NB4 (cell line): ENCODE results near the gene CDKN2B-AS1.

Source experiments
- MYC ChIP-seq: IDR thresholded peaks from 2 replicates; pipeline ENCODE4 v1.6.1; 2011; ENCODE audit warnings: low read depth, low read length
- POLR2A ChIP-seq: IDR thresholded peaks from 2 replicates; pipeline ENCODE4 v1.6.1; 2011; ENCODE audit warnings: mild to moderate bottlenecking; ENCODE audit not compliant: insufficient read length; ENCODE audit errors: extremely low read depth
- TF ChIP-seq, protein P1 (sequence below): IDR thresholded peaks from one replicate; pipeline ENCODE4 v1.5.1; 2012; ENCODE audit warnings: low read depth, low read length

DNA sequence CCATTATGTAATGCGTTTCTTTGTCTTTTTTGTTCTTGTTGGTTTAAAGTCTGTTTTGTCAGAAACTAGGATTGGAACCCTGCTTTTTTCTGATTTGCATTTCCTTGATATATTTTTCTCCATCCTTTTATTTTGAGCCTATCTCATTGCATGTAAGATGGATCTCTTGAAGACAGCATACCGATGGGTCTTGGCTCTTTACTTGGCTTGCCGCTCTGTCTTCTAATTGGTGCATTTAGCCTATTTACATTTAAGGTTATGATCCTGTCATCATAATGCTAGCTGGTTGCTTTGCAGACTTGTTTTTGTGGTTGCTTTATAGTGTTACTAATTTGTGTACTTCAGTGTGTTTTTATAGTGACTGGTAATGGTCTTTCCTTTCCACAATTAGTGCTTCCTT is 27.8 kb downstream of the CDKN2B-AS1 start:
- TF ChIP-seq, protein P1, sequence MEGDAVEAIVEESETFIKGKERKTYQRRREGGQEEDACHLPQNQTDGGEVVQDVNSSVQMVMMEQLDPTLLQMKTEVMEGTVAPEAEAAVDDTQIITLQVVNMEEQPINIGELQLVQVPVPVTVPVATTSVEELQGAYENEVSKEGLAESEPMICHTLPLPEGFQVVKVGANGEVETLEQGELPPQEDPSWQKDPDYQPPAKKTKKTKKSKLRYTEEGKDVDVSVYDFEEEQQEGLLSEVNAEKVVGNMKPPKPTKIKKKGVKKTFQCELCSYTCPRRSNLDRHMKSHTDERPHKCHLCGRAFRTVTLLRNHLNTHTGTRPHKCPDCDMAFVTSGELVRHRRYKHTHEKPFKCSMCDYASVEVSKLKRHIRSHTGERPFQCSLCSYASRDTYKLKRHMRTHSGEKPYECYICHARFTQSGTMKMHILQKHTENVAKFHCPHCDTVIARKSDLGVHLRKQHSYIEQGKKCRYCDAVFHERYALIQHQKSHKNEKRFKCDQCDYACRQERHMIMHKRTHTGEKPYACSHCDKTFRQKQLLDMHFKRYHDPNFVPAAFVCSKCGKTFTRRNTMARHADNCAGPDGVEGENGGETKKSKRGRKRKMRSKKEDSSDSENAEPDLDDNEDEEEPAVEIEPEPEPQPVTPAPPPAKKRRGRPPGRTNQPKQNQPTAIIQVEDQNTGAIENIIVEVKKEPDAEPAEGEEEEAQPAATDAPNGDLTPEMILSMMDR, result no peak
- TF ChIP-seq MYC (no peak), POLR2A (no peak)
